GM12878 (cell line): ENCODE results near the gene DNAH3. TPM values are rescaled to one million over a fixed set of nuclear protein-coding genes. Genes with fewer than 3 reads are reported as not detected.

Source experiments
- CHD2 ChIP-seq: IDR thresholded peaks from 2 replicates; pipeline ENCODE4 v1.6.1; 2011; ENCODE audit warnings: low read depth, low read length, improper control_type of control experiment, borderline replicate concordance
- CUX1 ChIP-seq: IDR thresholded peaks from 2 replicates; pipeline ENCODE4 v1.6.1; 2012; ENCODE audit warnings: improper control_type of control experiment, low read depth, low read length; ENCODE audit not compliant: insufficient replicate concordance
- ESRRA ChIP-seq: IDR thresholded peaks from 2 replicates; pipeline ENCODE4 v1.6.1; 2012; ENCODE audit warnings: mild to moderate bottlenecking, low read length, improper control_type of control experiment
- EZH2 ChIP-seq: IDR thresholded peaks from 2 replicates; pipeline ENCODE4 v1.6.1; 2012; ENCODE audit warnings: low read depth, mild to moderate bottlenecking, control low read depth, inconsistent platforms, low read length, borderline replicate concordance; ENCODE audit not compliant: control insufficient read depth
- IRF5 ChIP-seq: fragments of 450-650 bp; IDR thresholded peaks from 2 replicates; pipeline ENCODE4 v1.6.1; 2017; ENCODE audit warnings: borderline replicate concordance
- SRF ChIP-seq, 2 experiments: IDR thresholded peaks; 2 replicates each; pipeline ENCODE4 v1.6.1; 2011; ENCODE audit warnings: low read depth in 2 of 2, low read length in 2 of 2, mild to moderate bottlenecking in 1 of 2, moderate library complexity in 1 of 2
- SUZ12 ChIP-seq: fragments of 200-600 bp; sonication (generic); IDR thresholded peaks from one replicate; pipeline ENCODE4 v1.6.1; 2018; ENCODE audit warnings: antibody characterized with exemption, mild to moderate bottlenecking; ENCODE audit not compliant: unreplicated experiment
- TAF1 ChIP-seq: IDR thresholded peaks from 2 replicates; pipeline ENCODE4 v1.6.1; 2011; ENCODE audit warnings: mild to moderate bottlenecking, low read depth, low read length, borderline replicate concordance
- ZBTB4 ChIP-seq: fragments of 450-650 bp; formaldehyde crosslinking; IDR thresholded peaks from 2 replicates; pipeline ENCODE4 v1.4.0; 2022; ENCODE audit warnings: mild to moderate bottlenecking, moderate library complexity
- ZZZ3 ChIP-seq: IDR thresholded peaks from 2 replicates; pipeline ENCODE4 v1.6.1; 2011; ENCODE audit warnings: low read depth; ENCODE audit not compliant: control insufficient read depth, insufficient read length
- polyA plus RNA-seq, 11 experiments: library from polyadenylated mRNA; depleted of rRNA in 4 of 11; unstranded in 6 of 11; stranded (reverse) in 5 of 11; fragments of >200 nt; fragmentation: Nextera tagmentation in 4 of 11; fragmentation: Illumina TruSeq in 1 of 11; extraction: Ambion mirVana in 4 of 11; extraction: Trizol in 1 of 11; gene quantifications; 1 replicate in 1 of 11; 2 replicates in 10 of 11; pipeline versions ENCODE4 v1.2.1 to v1.2.3, GENCODE V29; 2011 to 2016; ENCODE audit warnings: inconsistent platforms in 2 of 11, missing spikeins in 2 of 11, low read depth in 1 of 11
- total RNA-seq, 4 experiments: library from RNA; depleted of rRNA in 3 of 4; stranded (reverse); fragments of >200 nt in 3 of 4; fragmentation: Illumina TruSeq in 1 of 4; extraction: Trizol in 1 of 4; gene quantifications; 2 replicates each; pipeline versions ENCODE4 v1.2.1 to v1.2.3, GENCODE V29; 2013 to 2021

DNAH3 gene
- total and polyA plus RNA-seq, 10 of the 15 experiments (the other 5 are each of a cell fraction or from before 2014, with no cell fraction given): under 0.01 to 0.04 (median 0.04) TPM; not detected in 5

- TF ChIP-seq CUX1 (no peak), ESRRA (no peak), TAF1 (no peak), ZBTB4 (CRISPR knock-in tag) (no peak), EZH2 (no peak), SUZ12 (no peak), IRF5 (no peak), ZZZ3 (no peak), CHD2 (no peak), SRF (IDR thresholded peaks at IDR 0.05; ENCODE audit: low read depth in 2 of 2, low read length in 2 of 2) (no peak)
Observed at GRCh38 chr16:20883554-20884239, 266.9 kb downstream of the DNAH3 start (continued).

Other genes with a start within 250 kb of the DNAH3 start
- 6.8 and 7.6 TPM in 2 replicates for gene LDAF1, start 7.8 kb upstream of the DNAH3 start, total RNA-seq (2014; rRNA removed)
- gene LDAF1, start 7.8 kb upstream of the DNAH3 start, total RNA-seq (2014; rRNA removed; fragmentation: Illumina TruSeq; extraction: Trizol): 6.3 and 7.3 TPM in 2 replicates
- 6.5 and 7.9 TPM in 2 replicates for gene LDAF1, start 7.8 kb upstream of the DNAH3 start, total RNA-seq (2021)
- gene LDAF1, start 7.8 kb upstream of the DNAH3 start, polyA plus RNA-seq (2011; rRNA removed): 13.8 and 21.4 TPM in 2 replicates
- 7.1 and 8.3 TPM in 2 replicates for gene LDAF1, start 7.8 kb upstream of the DNAH3 start, polyA plus RNA-seq (2014; fragmentation: Illumina TruSeq; extraction: Trizol)
- 1 to 10 TPM; 6.8 to 8.3 TPM for gene LDAF1, start 7.8 kb upstream of the DNAH3 start, polyA plus RNA-seq (2014; fragmentation: Nextera tagmentation; extraction: Ambion mirVana)
- 6.2 and 6.8 TPM in 2 replicates for gene LDAF1, start 7.8 kb upstream of the DNAH3 start, polyA plus RNA-seq (2014; rRNA removed)
- gene LDAF1, start 7.8 kb upstream of the DNAH3 start, polyA plus RNA-seq (2016; fragmentation: Nextera tagmentation; extraction: Ambion mirVana): 1 to 10 TPM; 4.6 to 4.8 TPM
- gene ZP2, start 60.7 kb upstream of the DNAH3 start, total RNA-seq (2014; rRNA removed): 0.17 TPM in 1 of 2 replicates, not detected in the other
- gene ZP2, start 60.7 kb upstream of the DNAH3 start, total RNA-seq (2014; rRNA removed; fragmentation: Illumina TruSeq; extraction: Trizol): 0.28 TPM in 1 of 2 replicates, not detected in the other
- gene ZP2, start 60.7 kb upstream of the DNAH3 start, total RNA-seq (2021): 0.21 TPM in 1 of 2 replicates, not detected in the other
- gene ZP2, start 60.7 kb upstream of the DNAH3 start, polyA plus RNA-seq (2011; rRNA removed): 0.04 and 0.11 TPM in 2 replicates
- 0.13 TPM in 1 of 2 replicates, not detected in the other for gene ZP2, start 60.7 kb upstream of the DNAH3 start, polyA plus RNA-seq (2014; fragmentation: Illumina TruSeq; extraction: Trizol)
- under 1 TPM; 0.13 to 0.16 TPM for gene ZP2, start 60.7 kb upstream of the DNAH3 start, polyA plus RNA-seq (2014; fragmentation: Nextera tagmentation; extraction: Ambion mirVana)
- 0.12 and 0.37 TPM in 2 replicates for gene ZP2, start 60.7 kb upstream of the DNAH3 start, polyA plus RNA-seq (2014; rRNA removed)
- gene ZP2, start 60.7 kb upstream of the DNAH3 start, polyA plus RNA-seq (2016; fragmentation: Nextera tagmentation; extraction: Ambion mirVana): under 1 TPM; 0.31 to 0.33 TPM
- gene ANKS4B, start 82.9 kb upstream of the DNAH3 start, total RNA-seq (2014; rRNA removed): 0.05 TPM in 1 of 2 replicates, not detected in the other
- gene ANKS4B, start 82.9 kb upstream of the DNAH3 start, total RNA-seq (2014; rRNA removed; fragmentation: Illumina TruSeq; extraction: Trizol): not detected in 2 replicates
- 0.08 TPM in 1 of 2 replicates, not detected in the other for gene ANKS4B, start 82.9 kb upstream of the DNAH3 start, total RNA-seq (2021)
- gene ANKS4B, start 82.9 kb upstream of the DNAH3 start, polyA plus RNA-seq (2011; rRNA removed): 0.01 TPM in 1 of 2 replicates, not detected in the other
- not detected in 2 replicates for gene ANKS4B, start 82.9 kb upstream of the DNAH3 start, polyA plus RNA-seq (2014; fragmentation: Illumina TruSeq; extraction: Trizol)
- gene ANKS4B, start 82.9 kb upstream of the DNAH3 start, polyA plus RNA-seq (2014; fragmentation: Nextera tagmentation; extraction: Ambion mirVana): under 1 TPM; 0.02 to 0.11 TPM
- gene ANKS4B, start 82.9 kb upstream of the DNAH3 start, polyA plus RNA-seq (2014; rRNA removed): 0.01 TPM in 1 of 2 replicates, not detected in the other
- gene ANKS4B, start 82.9 kb upstream of the DNAH3 start, polyA plus RNA-seq (2016; fragmentation: Nextera tagmentation; extraction: Ambion mirVana): not detected
- gene CRYM, start 127.4 kb upstream of the DNAH3 start, total RNA-seq (2014; rRNA removed): 5.8 and 6.1 TPM in 2 replicates
- 3.4 and 4.0 TPM in 2 replicates for gene CRYM, start 127.4 kb upstream of the DNAH3 start, total RNA-seq (2014; rRNA removed; fragmentation: Illumina TruSeq; extraction: Trizol)
- gene CRYM, start 127.4 kb upstream of the DNAH3 start, total RNA-seq (2021): 4.8 and 5.1 TPM in 2 replicates
- gene CRYM, start 127.4 kb upstream of the DNAH3 start, polyA plus RNA-seq (2011; rRNA removed): 0.30 and 0.39 TPM in 2 replicates
- 2.8 and 5.2 TPM in 2 replicates for gene CRYM, start 127.4 kb upstream of the DNAH3 start, polyA plus RNA-seq (2014; fragmentation: Illumina TruSeq; extraction: Trizol)
- gene CRYM, start 127.4 kb upstream of the DNAH3 start, polyA plus RNA-seq (2014; fragmentation: Nextera tagmentation; extraction: Ambion mirVana): 1 to 10 TPM; 2.3 to 3.0 TPM
- gene CRYM, start 127.4 kb upstream of the DNAH3 start, polyA plus RNA-seq (2014; rRNA removed): 4.2 and 4.6 TPM in 2 replicates
- gene CRYM, start 127.4 kb upstream of the DNAH3 start, polyA plus RNA-seq (2016; fragmentation: Nextera tagmentation; extraction: Ambion mirVana): 1 to 10 TPM; 3.9 to 4.0 TPM